Bone marrow (tissue), 2 donors: Measurements from ENCODE around the gene DCAF15.
"Not testable (repeated sequence)": the region's sequence is repeated elsewhere in the genome, so short reads cannot be mapped to it uniquely, and the experiment has no call there.

Experiments used
- DNase-seq, 2 donors: peaks; one replicate each; lab custom pipeline; 2025; lab: John Stamatoyannopoulos, UW

The DCAF15 gene

DNA sequence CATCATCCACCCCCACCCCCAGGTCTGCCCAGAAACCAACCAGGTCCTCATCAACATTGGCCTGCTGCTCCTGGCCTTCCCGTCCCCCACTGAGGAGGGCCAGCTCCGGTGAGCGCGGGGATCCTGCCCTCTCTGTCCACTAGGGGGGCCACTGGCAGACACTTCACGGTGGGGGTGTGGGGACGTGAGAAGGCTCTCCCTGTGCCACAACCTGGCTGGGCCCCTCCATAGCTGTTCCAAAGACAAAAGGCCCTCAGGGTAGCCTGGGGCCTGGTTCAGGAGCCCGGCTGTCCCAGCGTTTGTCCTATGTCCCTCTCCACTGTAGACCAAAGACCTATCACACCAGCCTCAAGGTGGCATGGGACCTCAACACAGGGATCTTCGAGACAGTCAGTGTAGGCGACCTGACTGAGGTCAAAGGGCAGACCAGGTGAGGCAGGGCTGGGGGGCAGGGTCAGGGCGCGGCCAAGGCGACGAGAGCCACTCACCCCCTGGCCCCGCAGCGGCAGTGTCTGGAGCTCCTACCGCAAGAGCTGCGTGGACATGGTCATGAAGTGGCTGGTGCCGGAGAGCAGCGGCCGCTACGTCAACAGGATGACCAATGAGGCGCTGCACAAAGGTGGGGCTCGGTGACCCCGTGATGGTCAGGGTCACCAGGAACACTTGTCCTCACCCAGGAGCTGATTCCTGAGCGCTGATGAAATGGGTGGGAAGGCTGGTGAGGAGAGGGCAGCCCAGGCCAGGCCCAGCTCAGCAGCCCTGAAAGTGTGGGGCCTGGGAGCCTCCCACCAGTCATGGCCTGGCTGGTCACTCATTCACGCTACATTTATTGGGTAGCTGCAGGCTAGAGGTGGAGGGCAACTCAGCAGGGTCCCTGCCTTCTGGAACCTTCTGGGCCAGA is 7.9 kb downstream of the DCAF15 start:
- no peak for DNase-seq

DNA sequence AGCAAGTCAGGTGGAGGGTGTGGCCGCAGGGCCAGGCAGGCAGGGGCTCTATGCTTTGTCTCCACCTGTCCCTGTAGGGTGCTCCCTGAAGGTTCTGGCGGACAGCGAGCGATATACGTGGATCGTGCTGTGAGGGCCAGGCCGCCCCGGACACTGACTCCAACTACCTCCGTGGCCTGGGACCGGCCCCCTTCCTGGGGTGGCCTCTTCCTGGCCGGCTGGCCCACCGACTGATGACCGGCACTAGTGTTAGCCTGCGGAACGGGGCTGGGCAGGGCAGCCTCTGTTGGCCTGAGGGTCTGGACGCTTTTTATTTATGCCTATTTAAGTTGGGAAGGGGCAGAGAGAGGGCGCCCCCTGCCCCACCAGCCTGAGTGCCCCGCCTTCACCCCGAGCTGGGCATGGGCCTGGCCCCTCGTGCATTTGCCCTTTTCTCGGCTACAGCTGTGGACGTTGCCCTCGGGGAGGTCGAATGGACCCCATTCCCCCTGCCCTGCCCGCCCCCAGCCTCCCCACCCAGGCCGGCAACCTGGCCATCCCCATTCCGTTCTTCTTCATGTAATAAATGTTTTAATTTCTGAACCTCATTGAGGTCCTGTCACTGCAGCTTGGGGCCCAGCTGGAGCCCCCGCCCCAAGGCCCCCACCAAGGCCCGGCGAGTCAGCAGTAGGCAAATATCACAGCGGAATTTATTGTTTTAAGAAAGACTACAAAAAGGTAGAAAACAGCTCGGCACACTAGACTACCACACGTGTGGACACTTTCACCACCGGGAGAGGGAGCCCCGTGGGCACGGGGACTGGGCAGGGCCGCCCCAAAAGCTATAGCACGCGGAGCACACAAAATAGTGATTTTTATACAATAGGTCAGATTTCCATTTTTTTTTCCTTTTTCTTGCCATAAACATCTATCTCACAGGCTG is 8.8 kb downstream of the DCAF15 start:
- no peak for DNase-seq

- no peak for DNase-seq
Observed at GRCh38 chr19:13961826-13962698, 9.8 kb downstream of the DCAF15 start.

DNA sequence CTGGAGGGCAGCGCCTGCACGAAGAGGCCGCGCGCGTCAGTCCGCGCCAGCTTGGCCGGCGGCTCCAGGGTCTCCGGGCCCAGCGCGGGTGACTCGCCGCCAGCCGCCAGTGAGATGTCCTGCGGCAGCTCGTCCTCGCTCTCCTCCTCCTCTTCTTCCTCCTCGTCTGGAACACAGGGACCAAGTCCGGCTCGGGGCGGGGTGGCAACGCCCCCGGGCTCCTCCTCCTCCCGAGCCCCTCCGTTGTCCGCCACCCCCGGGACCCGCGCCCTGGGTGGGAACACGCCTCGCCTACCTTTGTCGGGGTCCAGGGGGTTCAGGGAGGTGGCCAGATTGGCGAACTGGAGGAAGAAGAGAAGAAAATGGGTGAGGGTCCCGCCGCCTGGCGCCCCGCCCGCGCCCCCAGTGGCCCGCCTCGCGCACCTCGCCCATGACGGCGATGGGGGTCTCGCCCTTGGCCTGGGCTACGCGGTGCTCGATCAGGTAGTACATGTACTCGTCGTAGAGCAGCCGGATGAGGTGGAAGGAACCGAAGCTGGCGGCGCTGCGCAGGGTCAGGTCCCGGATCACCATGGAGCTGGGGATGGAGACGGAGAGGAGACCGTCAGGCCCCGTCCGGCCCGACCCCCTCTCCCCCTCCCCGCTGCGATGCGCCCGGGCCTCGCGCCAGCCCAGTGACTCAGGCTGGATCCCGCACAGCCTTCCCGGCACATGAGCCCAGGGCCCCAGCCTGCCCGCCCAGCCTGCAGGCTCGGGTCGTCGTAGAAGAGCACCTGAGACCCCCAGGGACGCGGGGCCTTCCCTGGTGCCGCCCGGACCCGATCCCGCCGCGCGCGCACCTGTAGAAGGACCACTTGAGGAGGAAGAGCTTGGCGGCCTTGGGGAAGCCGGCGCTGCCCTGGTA is 10.6 kb downstream of the DCAF15 start:
- DNase-seq: no peak

- DNase-seq: no peak
Observed at GRCh38 chr19:13963603-13964105, 11.3 kb downstream of the DCAF15 start.

- DNase-seq: no peak
Observed at GRCh38 chr19:13964776-13965175, 12.5 kb downstream of the DCAF15 start.

GRCh38 chr19:13965377-13965896 is 13.1 kb downstream of the DCAF15 start:
- no peak for DNase-seq

DNA sequence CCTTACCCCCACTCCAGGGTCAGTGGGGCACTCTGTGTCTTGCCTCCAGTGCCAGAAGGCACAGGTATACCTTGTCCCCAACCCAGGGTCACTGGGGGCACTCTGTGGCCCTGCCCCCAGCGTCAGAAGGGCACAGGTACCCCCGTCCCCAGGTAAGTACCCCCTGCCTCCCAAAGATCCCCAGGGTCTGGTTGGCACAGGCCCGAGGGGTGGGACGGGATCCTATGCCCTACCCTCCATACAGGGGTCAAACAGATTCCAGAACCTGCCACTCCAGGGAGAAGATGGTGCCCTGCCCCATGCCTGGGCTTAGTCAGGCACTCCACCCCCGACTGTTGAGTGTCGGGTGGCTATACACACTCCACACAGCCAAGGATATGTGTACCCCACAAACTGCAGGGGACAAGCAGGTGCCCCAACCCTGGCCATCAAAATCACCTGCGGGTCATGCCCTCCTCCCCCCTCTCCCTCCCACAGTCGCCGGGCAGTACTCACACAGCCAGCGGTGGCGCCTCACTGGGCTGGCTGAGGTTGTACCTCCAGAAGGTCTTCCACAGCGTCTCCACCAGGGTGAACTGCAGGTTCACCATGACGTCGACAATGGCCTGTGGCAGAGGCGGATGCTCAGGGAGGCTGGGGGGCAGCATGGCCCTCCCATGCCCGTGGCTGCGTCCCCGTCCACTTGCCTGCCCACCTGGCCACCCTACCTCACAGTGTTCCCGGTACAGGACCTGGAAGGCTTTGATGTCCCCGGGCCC is 13.8 kb downstream of the DCAF15 start:
- DNase-seq: no peak

GRCh38 chr19:13966684-13967128 is 14.4 kb downstream of the DCAF15 start:
- no peak for DNase-seq

DNA sequence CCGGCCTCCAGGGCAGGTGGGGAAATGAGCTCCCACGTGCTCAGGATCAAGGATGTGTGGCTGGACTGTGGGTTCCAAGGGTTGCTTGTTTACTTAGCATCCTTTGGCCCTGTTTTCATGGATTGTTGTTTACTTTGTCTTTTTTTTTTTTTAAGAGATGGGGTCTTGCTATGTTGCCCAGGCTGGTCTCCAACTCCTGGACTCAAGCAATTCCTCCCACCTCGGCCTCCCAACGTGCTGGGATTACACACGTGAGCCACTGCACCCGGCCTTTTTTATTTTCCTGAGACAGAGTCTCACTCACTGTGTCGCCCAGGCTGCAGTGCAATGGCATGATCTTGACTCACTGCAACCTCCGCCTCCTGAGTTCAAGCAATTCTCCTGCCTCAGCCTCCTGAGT is 14.9 kb downstream of the DCAF15 start:
- not testable (repeated sequence) for DNase-seq

- no peak for DNase-seq
Observed at GRCh38 chr19:13968383-13968935, 16.1 kb downstream of the DCAF15 start.

GRCh38 chr19:13968999-13969398 is 16.7 kb downstream of the DCAF15 start:
- DNase-seq: no peak

DNA sequence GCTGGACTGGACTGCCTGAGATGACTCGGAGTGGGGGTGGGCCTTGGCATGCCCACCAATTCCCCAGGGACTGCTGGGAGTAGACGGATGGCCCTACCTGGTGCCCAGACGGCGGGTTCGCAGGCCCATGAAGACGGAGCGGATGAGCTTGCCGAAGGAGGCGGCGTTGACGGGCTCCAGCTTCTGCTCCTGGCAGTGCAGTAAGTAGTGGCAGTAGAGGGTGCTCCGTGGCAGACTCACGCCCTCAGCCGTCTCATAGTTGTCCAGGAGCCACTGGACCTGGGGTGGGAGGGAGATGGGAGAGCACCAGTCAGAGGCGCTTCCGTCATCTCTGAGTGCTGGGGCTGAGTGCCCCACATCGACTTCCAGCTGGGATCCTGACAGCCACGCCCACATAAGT is 17.6 kb downstream of the DCAF15 start:
- no peak for DNase-seq

GRCh38 chr19:13971868-13972267 is 19.6 kb downstream of the DCAF15 start:
- DNase-seq: not testable (repeated sequence)

- DNase-seq: no peak
Observed at GRCh38 chr19:13972368-13973155, 20.3 kb downstream of the DCAF15 start.

- DNase-seq: not testable (repeated sequence)
Observed at GRCh38 chr19:13973479-13973878, 21.2 kb downstream of the DCAF15 start.

DNA sequence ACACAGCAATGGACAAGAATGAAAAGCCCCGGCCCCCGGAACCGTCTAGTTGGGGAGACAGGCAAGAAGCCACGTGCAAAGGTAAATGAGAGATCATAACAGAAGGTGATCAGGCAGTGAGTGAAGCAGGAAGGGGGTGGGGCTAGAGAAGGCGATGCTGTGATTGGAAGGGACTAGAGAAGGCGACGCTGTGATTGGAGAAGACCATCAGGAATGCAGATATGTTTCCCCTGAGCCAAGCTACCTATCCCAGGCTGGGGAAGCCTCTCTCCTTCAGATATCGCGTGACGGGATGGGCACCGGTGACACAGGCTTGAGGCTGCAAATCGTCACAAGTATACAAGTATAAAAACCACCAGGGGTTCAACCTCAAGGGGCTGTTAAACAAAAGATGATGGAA is 21.8 kb downstream of the DCAF15 start:
- DNase-seq: no peak

DNA sequence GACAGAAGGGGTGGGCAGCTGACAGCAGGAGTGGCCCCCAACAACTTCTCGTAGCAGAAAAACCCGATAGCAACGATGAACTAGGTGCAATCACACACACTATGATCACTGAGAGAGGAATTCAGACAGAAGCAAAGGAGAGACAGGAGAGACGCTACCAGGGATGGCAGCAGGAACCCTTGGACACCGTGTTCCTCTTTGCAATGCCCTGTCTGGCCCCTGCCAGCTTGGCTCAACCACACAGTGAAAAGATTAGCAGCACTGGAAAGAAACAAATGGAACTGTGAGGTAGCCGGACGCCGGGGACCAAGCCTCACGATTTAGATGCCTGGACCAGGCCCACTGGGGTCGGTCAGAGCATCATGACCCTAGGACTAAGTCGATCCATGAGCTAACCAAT is 23.6 kb downstream of the DCAF15 start:
- DNase-seq: no peak
